H9 (cell line): ENCODE data around the gene TOR4A. TPM values are rescaled to one million over a fixed set of nuclear protein-coding genes. Genes with fewer than 3 reads are reported as not detected.

Source experiments
- DNase-seq: peaks from one replicate; pipeline ENCODE4 v3.0.0-alpha.2; 2017
- H2AFZ ChIP-seq: one replicate; pipeline ENCODE4 v1.6.1; 2013; ENCODE audit warnings: mild to moderate bottlenecking, low read length, control low read depth, moderate library complexity
- H2AK5ac ChIP-seq: 2 replicates; pipeline ENCODE4 v1.6.1; 2013; ENCODE audit warnings: low read length, control low read depth, mixed read lengths; ENCODE audit not compliant: insufficient read length
- H2BK120ac ChIP-seq: one replicate; pipeline ENCODE4 v1.6.1; 2013; ENCODE audit warnings: low read depth, mild to moderate bottlenecking, low read length, control low read depth, inconsistent platforms; ENCODE audit not compliant: poor library complexity, severe bottlenecking
- H2BK12ac ChIP-seq: 2 replicates; pipeline ENCODE4 v1.6.1; 2013; ENCODE audit warnings: low read length, control low read depth, mixed read lengths, low read depth; ENCODE audit not compliant: insufficient read length
- H2BK15ac ChIP-seq: 2 replicates; pipeline ENCODE4 v1.6.1; 2013; ENCODE audit warnings: low read depth, low read length, control low read depth
- H2BK20ac ChIP-seq: one replicate; pipeline ENCODE4 v1.6.1; 2013; ENCODE audit warnings: low read depth, mild to moderate bottlenecking, low read length, control low read depth, inconsistent platforms; ENCODE audit not compliant: poor library complexity, severe bottlenecking
- H2BK5ac ChIP-seq: 2 replicates; pipeline ENCODE4 v1.6.1; 2013; ENCODE audit warnings: low read length, control low read depth, mixed read lengths; ENCODE audit not compliant: insufficient read length
- H3K14ac ChIP-seq: 2 replicates; pipeline ENCODE4 v1.6.1; 2013; ENCODE audit warnings: low read length, control low read depth; ENCODE audit not compliant: insufficient read depth
- H3K18ac ChIP-seq: 2 replicates; pipeline ENCODE4 v1.6.1; 2013; ENCODE audit warnings: low read depth, mild to moderate bottlenecking, mixed read lengths, low read length, control low read depth; ENCODE audit not compliant: insufficient read length
- H3K23ac ChIP-seq: 2 replicates; pipeline ENCODE4 v1.6.1; 2013; ENCODE audit warnings: low read length, control low read depth, mixed read lengths, low read depth; ENCODE audit not compliant: insufficient read length
- H3K23me2 ChIP-seq: 2 replicates; pipeline ENCODE4 v1.6.1; 2013; ENCODE audit warnings: low read depth, mild to moderate bottlenecking, mixed read lengths, low read length, control low read depth; ENCODE audit not compliant: insufficient read length, poor library complexity, severe bottlenecking
- H3K27ac ChIP-seq: 2 replicates; pipeline ENCODE4 v1.5.1; 2013; ENCODE audit warnings: low read length, control low read depth, mixed read lengths, low read depth; ENCODE audit not compliant: insufficient read length
- H3K27me3 ChIP-seq: 2 replicates; pipeline ENCODE4 v1.6.1; 2013; ENCODE audit warnings: low read length, control low read depth, inconsistent platforms; ENCODE audit not compliant: insufficient read depth
- H3K4ac ChIP-seq: 2 replicates; pipeline ENCODE4 v1.6.1; 2013; ENCODE audit warnings: low read depth, mild to moderate bottlenecking, control low read depth, inconsistent platforms, low read length, moderate library complexity
- H3K4me1 ChIP-seq: 2 replicates; pipeline ENCODE4 v1.6.1; 2013; ENCODE audit warnings: low read length, control low read depth, inconsistent platforms; ENCODE audit not compliant: insufficient read depth
- H3K4me2 ChIP-seq: 2 replicates; pipeline ENCODE4 v1.6.1; 2013; ENCODE audit warnings: low read length, control low read depth, mixed read lengths; ENCODE audit not compliant: insufficient read length, insufficient read depth
- H3K56ac ChIP-seq: 2 replicates; pipeline ENCODE4 v1.6.1; 2013; ENCODE audit warnings: low read depth, mild to moderate bottlenecking, mixed read lengths, low read length, control low read depth; ENCODE audit not compliant: insufficient read length
- H3K79me1 ChIP-seq: 2 replicates; pipeline ENCODE4 v1.6.1; 2013; ENCODE audit warnings: low read depth, mild to moderate bottlenecking, moderate library complexity, low read length, control low read depth, inconsistent platforms; ENCODE audit not compliant: insufficient read depth, poor library complexity, severe bottlenecking
- H3K79me2 ChIP-seq: 2 replicates; pipeline ENCODE4 v1.6.1; 2013; ENCODE audit warnings: low read length, control low read depth, inconsistent platforms; ENCODE audit not compliant: insufficient read depth
- H3K9ac ChIP-seq: 2 replicates; pipeline ENCODE4 v1.6.1; 2013; ENCODE audit warnings: low read length, control low read depth, mixed read lengths; ENCODE audit not compliant: insufficient read length; ENCODE audit errors: extremely low read depth
- H3K9me3 ChIP-seq: one replicate; pipeline ENCODE4 v1.6.1; 2013; ENCODE audit warnings: low read depth, low read length, inconsistent platforms; ENCODE audit not compliant: control insufficient read depth
- H3T11ph ChIP-seq: one replicate; pipeline ENCODE4 v1.6.1; 2013; ENCODE audit warnings: mild to moderate bottlenecking, low read length, control low read depth, inconsistent platforms
- H4K20me1 ChIP-seq: one replicate; pipeline ENCODE4 v1.6.1; 2013; ENCODE audit not compliant: control insufficient read depth, insufficient read length, insufficient read depth
- H4K5ac ChIP-seq: 2 replicates; pipeline ENCODE4 v1.6.1; 2013; ENCODE audit warnings: low read depth, mild to moderate bottlenecking, mixed read lengths, low read length, control low read depth; ENCODE audit not compliant: insufficient read length
- H4K8ac ChIP-seq: replicated peaks from 2 replicates; pipeline ENCODE4 v1.6.1; 2013; ENCODE audit warnings: low read length, control low read depth, mixed read lengths, low read depth; ENCODE audit not compliant: insufficient read length
- H4K91ac ChIP-seq: 2 replicates; pipeline ENCODE4 v1.6.1; 2013; ENCODE audit warnings: low read depth, mild to moderate bottlenecking, moderate library complexity, mixed read lengths, low read length, control low read depth; ENCODE audit not compliant: insufficient read length
- H3K27ac Mint-ChIP-seq, 3 experiments: 2 replicates in 2 of 3; 3 replicates in 1 of 3; pipeline ENCODE4 v1.8.0; 2020 to 2021; ENCODE audit warnings: mixed read lengths in 3 of 3, mild to moderate bottlenecking in 1 of 3, moderate library complexity in 1 of 3
- H3K27me3 Mint-ChIP-seq: 2 replicates; pipeline ENCODE4 v1.8.0; 2021; ENCODE audit warnings: low read depth, mild to moderate bottlenecking, moderate library complexity, mixed read lengths
- H3K36me3 Mint-ChIP-seq, 3 experiments: 2 replicates in 2 of 3; 3 replicates in 1 of 3; pipeline ENCODE4 v1.8.0; 2020 to 2021; ENCODE audit warnings: low read depth in 3 of 3, mixed read lengths in 3 of 3; ENCODE audit not compliant: insufficient read depth in 1 of 3
- H3K4me1 Mint-ChIP-seq, 2 experiments: 2 replicates each; pipeline ENCODE4 v1.8.0; 2020; ENCODE audit warnings: mixed read lengths in 2 of 2
- H3K4me3 Mint-ChIP-seq, 2 experiments: 2 replicates in 1 of 2; 3 replicates in 1 of 2; pipeline ENCODE4 v1.8.0; 2020 to 2021; ENCODE audit warnings: mild to moderate bottlenecking in 2 of 2, mixed read lengths in 2 of 2, moderate library complexity in 1 of 2
- H3K9me3 Mint-ChIP-seq, 2 experiments: 2 replicates in 1 of 2; 3 replicates in 1 of 2; pipeline ENCODE4 v1.8.0; 2020; ENCODE audit warnings: mild to moderate bottlenecking in 2 of 2, mixed read lengths in 2 of 2, moderate library complexity in 1 of 2
- WGBS: extraction: QIAGEN DNeasy Blood & Tissue Kit; methylation state at CpG from one replicate; pipeline ENCODE4 v1.1.7; 2013; ENCODE audit warnings: missing lambda C conversion rate, low lambda C conversion rate, mixed read lengths; ENCODE audit not compliant: insufficient read length; ENCODE audit errors: extremely low coverage; 5-methylcytosine and 5-hydroxymethylcytosine counted together
- total RNA-seq: library from RNA; stranded (reverse); gene quantifications from 2 replicates; pipeline ENCODE4 v1.2.1, GENCODE V29; 2021
- TF ChIP-seq, protein P1 (sequence below): fragments of 200-600 bp; sonication (generic); conservative IDR thresholded peaks from 3 replicates; pipeline ENCODE4 v1.8.0; 2021; ENCODE audit warnings: antibody characterized with exemption, mild to moderate bottlenecking

The TOR4A gene
- total RNA-seq, 1 experiment from 2014 or later, result 6.2 TPM

DNA sequence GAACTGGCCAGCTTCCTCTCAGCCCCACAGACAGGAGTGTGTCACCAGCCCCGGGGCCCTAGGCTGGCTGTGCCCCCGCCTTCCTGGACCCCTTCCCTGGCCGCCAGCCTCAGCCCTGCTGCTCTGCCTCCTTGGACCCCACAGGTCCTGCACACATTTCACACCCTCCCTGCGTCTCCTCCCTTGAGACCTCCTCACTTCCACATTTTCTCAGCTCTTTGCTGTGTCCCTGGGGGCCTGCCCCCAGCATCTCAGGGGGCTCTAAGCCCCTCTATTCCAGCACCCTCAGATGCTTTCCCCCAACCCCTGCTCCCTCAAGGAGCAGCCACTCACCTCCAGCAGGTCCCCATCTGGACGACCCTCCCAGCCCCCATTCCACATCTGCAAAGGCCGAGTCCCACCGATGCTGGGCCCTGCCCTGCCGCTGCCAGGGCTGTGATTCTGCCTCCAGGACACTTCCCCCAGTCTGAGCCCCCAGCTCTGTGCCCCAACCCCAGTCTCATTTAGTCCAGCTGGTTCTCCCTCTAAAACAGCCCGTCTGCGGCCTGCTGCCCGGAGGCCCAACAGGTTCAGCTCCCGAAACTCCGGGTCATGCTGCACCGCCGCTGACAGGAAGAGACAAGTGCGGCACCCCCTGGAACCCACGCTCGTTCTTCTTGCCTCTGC lies 42.6 kb upstream of the TOR4A start:
- Histone ChIP-seq H2BK15ac (no peak overlapping the region), H3K23ac (no peak overlapping the region), H2BK20ac (no peak overlapping the region), H2BK5ac (no peak overlapping the region), H3K4ac (no peak overlapping the region), H3K14ac (no peak overlapping the region), H3K27me3 (no peaks in the 10 kb centered on the region), H3K27ac (no peak overlapping the region), H3K9ac (no peak overlapping the region), H3K56ac (no peak overlapping the region), H3T11ph (no peak overlapping the region), H4K20me1 (no peaks in the 10 kb centered on the region), H2BK120ac (no peak overlapping the region), H3K18ac (no peak overlapping the region), H4K91ac (no peak overlapping the region), H2BK12ac (no peak overlapping the region), H2AK5ac (no peak overlapping the region), H3K4me2 (no peak overlapping the region), H4K5ac (no peak overlapping the region), H3K79me1 (no peaks in the 10 kb centered on the region), H3K23me2 (no peaks in the 10 kb centered on the region), H2AFZ (no peak overlapping the region), H4K8ac (no peak overlapping the region), H3K9me3 (no peaks in the 10 kb centered on the region), H3K4me1 (peaks cover 3% of the 10 kb centered on the region; the same call in 1 of the 2 replicates), H3K79me2 (no peaks in the 10 kb centered on the region)
- DNase-seq, result no peak
- peaks cover 0 to 5% (median 0%) of the 10 kb centered on the region in 3 experiments; a peak in 3 of 7 replicates for H3K36me3 Mint-ChIP-seq
- no peak overlapping the region for H3K4me3 Mint-ChIP-seq
- H3K9me3 Mint-ChIP-seq, result no peaks in the 10 kb centered on the region
- H3K4me1 Mint-ChIP-seq, result peaks cover 12 to 20% of the 10 kb centered on the region in 2 experiments
- peaks cover 7% of the 10 kb centered on the region for H3K27me3 Mint-ChIP-seq
- TF ChIP-seq, protein P1, sequence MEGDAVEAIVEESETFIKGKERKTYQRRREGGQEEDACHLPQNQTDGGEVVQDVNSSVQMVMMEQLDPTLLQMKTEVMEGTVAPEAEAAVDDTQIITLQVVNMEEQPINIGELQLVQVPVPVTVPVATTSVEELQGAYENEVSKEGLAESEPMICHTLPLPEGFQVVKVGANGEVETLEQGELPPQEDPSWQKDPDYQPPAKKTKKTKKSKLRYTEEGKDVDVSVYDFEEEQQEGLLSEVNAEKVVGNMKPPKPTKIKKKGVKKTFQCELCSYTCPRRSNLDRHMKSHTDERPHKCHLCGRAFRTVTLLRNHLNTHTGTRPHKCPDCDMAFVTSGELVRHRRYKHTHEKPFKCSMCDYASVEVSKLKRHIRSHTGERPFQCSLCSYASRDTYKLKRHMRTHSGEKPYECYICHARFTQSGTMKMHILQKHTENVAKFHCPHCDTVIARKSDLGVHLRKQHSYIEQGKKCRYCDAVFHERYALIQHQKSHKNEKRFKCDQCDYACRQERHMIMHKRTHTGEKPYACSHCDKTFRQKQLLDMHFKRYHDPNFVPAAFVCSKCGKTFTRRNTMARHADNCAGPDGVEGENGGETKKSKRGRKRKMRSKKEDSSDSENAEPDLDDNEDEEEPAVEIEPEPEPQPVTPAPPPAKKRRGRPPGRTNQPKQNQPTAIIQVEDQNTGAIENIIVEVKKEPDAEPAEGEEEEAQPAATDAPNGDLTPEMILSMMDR, result no peak
- WGBS, result no CpG with 5 or more reads among the region's 18 CpGs
- H3K27ac Mint-ChIP-seq, result peak overlapping the region in 2 of 3 experiments; percentile 34 to 76; a peak in 2 of 7 replicates
